RPMI8226 (cell line): ENCODE data around the gene IGSF10.
A peak's percentile ranks its signal among the peaks of the same experiment; 100 is the strongest.

Experiments used
- DNase-seq: peaks from one replicate; pipeline ENCODE4 v3.0.0-alpha.2; 2015

Gene IGSF10

GRCh38 chr3:151459358-151459757 is 1.5 kb downstream of the IGSF10 start:
- DNase-seq, result no peak

- no peak for DNase-seq
These were observed 4.8 kb downstream of the IGSF10 start for GRCh38 chr3:151456065-151456464.

GRCh38 chr3:151452841-151453240 is 8.0 kb downstream of the IGSF10 start:
- DNase-seq, result no peak

GRCh38 chr3:151452368-151452767 is 8.5 kb downstream of the IGSF10 start:
- no peak for DNase-seq

GRCh38 chr3:151446002-151446340 is 14.9 kb downstream of the IGSF10 start:
- no peak for DNase-seq

- no peak for DNase-seq
These were observed 15.4 kb downstream of the IGSF10 start for GRCh38 chr3:151445273-151446001.

GRCh38 chr3:151443583-151443982 is 17.3 kb downstream of the IGSF10 start:
- no peak for DNase-seq

- DNase-seq, result no peak
These were observed 19.9 kb downstream of the IGSF10 start for GRCh38 chr3:151440940-151441339.

GRCh38 chr3:151439652-151440125 is 21.2 kb downstream of the IGSF10 start:
- DNase-seq, result peak; percentile 82

- no peak for DNase-seq
These were observed 23.0 kb downstream of the IGSF10 start for GRCh38 chr3:151437906-151438305.

- DNase-seq, result no peak
These were observed 24.0 kb downstream of the IGSF10 start for GRCh38 chr3:151436675-151437446.

- DNase-seq, result no peak
These were observed 26.5 kb downstream of the IGSF10 start for GRCh38 chr3:151434151-151434890.

- no peak for DNase-seq
These were observed 28.1 kb downstream of the IGSF10 start for GRCh38 chr3:151432616-151433372.

- DNase-seq, result no peak
These were observed 28.9 kb downstream of the IGSF10 start for GRCh38 chr3:151431940-151432339.

GRCh38 chr3:151430821-151431484 is 29.9 kb downstream of the IGSF10 start:
- DNase-seq, result no peak

- no peak for DNase-seq
These were observed 32.5 kb downstream of the IGSF10 start for GRCh38 chr3:151428386-151428785.

GRCh38 chr3:151426341-151426657 is 34.6 kb downstream of the IGSF10 start:
- DNase-seq, result peak; percentile 62

GRCh38 chr3:151425627-151426340 is 35.1 kb downstream of the IGSF10 start:
- DNase-seq, result no peak

GRCh38 chr3:151423091-151423490 is 37.8 kb downstream of the IGSF10 start:
- DNase-seq, result no peak

GRCh38 chr3:151421938-151422337 is 38.9 kb downstream of the IGSF10 start:
- DNase-seq, result peak; percentile 29

- no peak for DNase-seq
These were observed 41.1 kb downstream of the IGSF10 start for GRCh38 chr3:151419806-151420205.

- DNase-seq, result no peak
These were observed 45.6 kb downstream of the IGSF10 start for GRCh38 chr3:151415289-151415688.
